Left colon (tissue), 2 donors: ENCODE results near the gene ELAC2. TPM values are rescaled to one million over a fixed set of nuclear protein-coding genes. Genes with fewer than 3 reads are reported as not detected.

ENCODE experiments used
- ATAC-seq: fragments of 200-7000 bp; cut with Tn5 transposase; one replicate; pipeline ENCODE4 v1.9.1; 2020; ENCODE audit warnings: mild to moderate bottlenecking, moderate library complexity
- DNase-seq, 2 donors: peaks; one replicate each; pipeline ENCODE4 v3.0.0-alpha.2; 2020
- intact Hi-C, 2 donors: fragments of 100-400 bp; cut with DNase I in 1 of 2; cut with micrococcal nuclease in 1 of 2; formaldehyde crosslinking; loops; one replicate each; pipeline versions ENCODE4 v1.11.2 to v1.14.0; 2022; cut with DNase I, micrococcal nuclease
- long read RNA-seq: library from polyadenylated mRNA; unstranded; transcript quantifications from one replicate; pipeline ENCODE4 v2.0.0, GENCODE V29; 2021
- total RNA-seq, 2 donors: library from RNA; stranded (reverse); fragmentation: NEBNext Ultra II Directional; extraction: Animal tissue kit (Norgen Biotek cat#: 25700); gene quantifications; one replicate each; pipeline ENCODE4 v1.2.1, GENCODE V29; 2021
- donor health status: DM: no; HTN: no; CAD: no.
- donor health status: DM: yes; HTN: yes; CAD: no.

ELAC2 gene, protein sequence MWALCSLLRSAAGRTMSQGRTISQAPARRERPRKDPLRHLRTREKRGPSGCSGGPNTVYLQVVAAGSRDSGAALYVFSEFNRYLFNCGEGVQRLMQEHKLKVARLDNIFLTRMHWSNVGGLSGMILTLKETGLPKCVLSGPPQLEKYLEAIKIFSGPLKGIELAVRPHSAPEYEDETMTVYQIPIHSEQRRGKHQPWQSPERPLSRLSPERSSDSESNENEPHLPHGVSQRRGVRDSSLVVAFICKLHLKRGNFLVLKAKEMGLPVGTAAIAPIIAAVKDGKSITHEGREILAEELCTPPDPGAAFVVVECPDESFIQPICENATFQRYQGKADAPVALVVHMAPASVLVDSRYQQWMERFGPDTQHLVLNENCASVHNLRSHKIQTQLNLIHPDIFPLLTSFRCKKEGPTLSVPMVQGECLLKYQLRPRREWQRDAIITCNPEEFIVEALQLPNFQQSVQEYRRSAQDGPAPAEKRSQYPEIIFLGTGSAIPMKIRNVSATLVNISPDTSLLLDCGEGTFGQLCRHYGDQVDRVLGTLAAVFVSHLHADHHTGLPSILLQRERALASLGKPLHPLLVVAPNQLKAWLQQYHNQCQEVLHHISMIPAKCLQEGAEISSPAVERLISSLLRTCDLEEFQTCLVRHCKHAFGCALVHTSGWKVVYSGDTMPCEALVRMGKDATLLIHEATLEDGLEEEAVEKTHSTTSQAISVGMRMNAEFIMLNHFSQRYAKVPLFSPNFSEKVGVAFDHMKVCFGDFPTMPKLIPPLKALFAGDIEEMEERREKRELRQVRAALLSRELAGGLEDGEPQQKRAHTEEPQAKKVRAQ
- 10 to 100 TPM; 39.9 to 48.4 TPM for total RNA-seq
- long read RNA-seq, transcript ELAC2-203 (23 exons, 2,671 nt): minor isoform, 8 of 130 reads
- long read RNA-seq, transcript ELAC2-201 (24 exons, 3,148 nt): major isoform, 71 of 130 reads
- long read RNA-seq, partial matches to known transcripts: 24 of 130 reads
- long read RNA-seq, other reads (novel, unspliced or antisense): 27 of 130 reads

DNA sequence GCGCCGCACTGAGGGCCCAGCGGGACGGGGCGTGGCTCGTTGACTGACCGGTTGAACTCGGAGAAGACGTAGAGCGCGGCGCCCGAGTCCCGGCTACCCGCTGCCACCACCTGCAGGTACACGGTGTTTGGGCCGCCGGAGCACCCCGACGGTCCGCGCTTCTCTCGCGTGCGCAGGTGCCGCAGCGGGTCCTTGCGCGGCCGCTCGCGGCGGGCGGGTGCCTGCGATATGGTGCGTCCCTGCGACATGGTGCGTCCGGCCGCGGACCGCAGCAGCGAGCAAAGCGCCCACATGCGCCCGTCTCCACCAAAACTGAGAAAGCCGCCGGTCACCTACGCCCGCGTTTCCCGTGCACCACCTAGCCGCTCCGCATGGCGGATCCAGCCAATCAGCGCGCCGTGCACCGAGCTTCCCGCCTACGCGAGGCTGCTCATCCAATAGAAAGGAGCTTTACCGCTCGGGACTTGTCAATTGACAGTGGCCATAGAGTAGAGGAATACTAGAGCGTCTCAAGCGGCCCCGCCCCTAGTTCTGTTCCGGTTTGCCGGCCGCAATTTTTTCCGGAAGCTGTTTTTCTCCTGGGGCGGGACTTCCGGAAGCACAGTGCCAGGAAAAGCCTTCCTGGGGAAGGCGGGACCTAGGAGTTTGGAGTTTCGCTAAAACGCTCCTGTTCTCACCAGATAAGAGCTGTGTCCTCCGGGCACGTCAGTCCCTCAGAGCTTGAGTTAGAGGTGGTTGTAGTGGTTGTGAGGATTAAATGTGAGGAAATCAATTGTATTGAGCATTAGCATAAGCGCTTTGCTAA lies at the start of gene ELAC2:
Gene ELAC2 (minus strand): TSS at position 373 of the 805 bp plus-strand sequence. CDS start 80 bp downstream, at position 293.
- ATAC-seq: peak; percentile 97
- intact Hi-C loops: no loop called here

DNA sequence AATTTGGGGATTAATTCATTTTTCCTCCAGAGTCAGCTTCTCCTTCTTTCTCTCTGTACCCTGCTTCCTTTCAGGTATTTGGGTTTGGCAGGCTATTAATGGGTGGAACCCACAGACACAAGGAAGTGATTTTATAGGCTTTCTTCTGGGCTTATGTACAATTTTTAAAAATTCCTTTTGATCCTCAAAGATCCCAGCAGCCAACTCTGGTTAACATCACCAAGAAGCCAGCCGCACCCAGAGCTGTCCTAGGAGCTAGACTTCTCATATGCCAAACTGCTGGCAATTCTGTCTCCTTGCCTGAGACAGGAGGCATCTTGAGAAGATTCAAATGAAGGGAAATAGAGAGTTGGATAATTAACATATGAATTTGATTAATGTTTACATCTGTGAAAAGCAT lies 47.2 kb upstream of the ELAC2 start:
- intact Hi-C loops: no loop called here
- ATAC-seq (no peak), DNase-seq (no peak)

More for the DNA sequence above, at the start of gene ELAC2:
- peak; percentile 97 to 98 for DNase-seq

GRCh38 chr17:13055131-13055530 lies 37.3 kb upstream of the ELAC2 start:
- intact Hi-C loops: no loop called here
- ATAC-seq (no peak), DNase-seq (no peak)

DNA sequence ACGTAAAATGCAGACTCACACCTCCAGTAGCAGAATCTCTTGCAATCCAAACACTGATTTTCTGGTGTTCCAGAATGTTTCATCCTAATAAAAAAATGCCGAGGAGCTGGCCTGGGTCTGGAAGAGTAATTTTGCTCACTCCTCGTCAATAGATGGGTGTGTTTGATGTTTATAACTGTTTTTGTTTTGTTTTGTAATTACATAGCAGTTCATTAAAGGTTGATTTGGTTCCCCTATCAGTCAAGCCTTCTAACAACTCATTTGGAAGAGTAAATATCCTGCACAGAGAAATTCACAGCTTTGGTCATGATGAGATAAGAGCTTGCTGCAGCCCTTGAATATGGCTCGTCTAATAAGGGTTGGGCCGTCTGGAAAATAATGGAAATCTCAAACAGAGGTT lies 36.8 kb upstream of the ELAC2 start:
- DNase-seq: no peak
- intact Hi-C loops: no loop called here
- no peak for ATAC-seq

DNA sequence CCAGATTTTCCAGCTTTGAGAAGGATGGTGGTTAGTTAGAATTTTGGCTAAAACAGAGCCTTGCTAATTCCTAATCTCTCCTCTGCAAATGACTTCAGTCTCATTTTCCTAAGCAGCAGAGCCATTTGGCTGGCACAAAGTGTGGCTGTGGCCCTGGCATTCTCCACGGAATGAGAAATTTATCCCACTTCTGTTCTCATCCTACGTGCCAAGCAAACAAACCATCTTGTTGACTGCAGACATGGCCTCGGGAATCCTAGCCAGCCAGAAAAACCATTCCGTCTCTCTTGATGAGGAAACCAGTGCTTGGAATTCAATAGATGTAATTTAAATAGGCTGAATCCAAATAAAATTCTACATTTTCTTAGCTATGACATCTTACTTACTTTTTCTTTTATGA lies 34.1 kb upstream of the ELAC2 start:
- intact Hi-C loops: no loop called here
- ATAC-seq (no peak), DNase-seq (no peak)

DNA sequence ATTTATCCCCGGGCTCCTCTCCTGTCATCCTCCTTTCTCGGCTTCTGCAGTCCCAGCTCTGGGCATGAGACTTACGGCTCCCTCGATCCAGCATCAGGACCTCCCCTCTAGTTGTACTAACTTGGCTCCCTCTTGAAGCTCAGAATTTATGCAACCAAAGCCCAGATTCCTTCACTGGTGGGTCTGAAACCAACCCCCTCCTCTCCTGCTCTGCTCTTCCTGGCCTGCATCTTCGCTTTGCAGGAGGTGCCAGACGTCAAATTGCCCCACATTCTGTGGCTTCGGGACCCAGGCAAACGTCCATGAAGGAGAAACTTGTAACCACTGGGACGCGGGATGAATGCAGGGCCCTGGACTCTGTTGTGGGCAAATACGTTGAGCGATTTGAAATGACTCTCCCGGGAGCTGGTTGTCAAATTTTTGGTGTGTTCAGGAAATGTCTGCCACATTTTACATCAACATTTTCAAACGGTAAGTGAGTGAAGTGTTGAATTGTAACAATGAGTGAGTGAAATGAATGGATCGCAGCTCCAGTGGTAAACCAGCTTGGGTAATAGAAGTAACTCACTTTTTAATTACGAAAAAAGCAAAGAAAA lies 29.3 kb upstream of the ELAC2 start:
- ATAC-seq (no peak), DNase-seq (no peak)
- intact Hi-C loops: no loop called here

GRCh38 chr17:13046361-13046760 lies 28.5 kb upstream of the ELAC2 start:
- intact Hi-C loops: no loop called here
- DNase-seq: no peak
- no peak for ATAC-seq

GRCh38 chr17:13044572-13045065 lies 26.8 kb upstream of the ELAC2 start:
- DNase-seq (no peak), ATAC-seq (no peak)
- intact Hi-C loops: no loop called here

GRCh38 chr17:13038931-13039665 lies 21.3 kb upstream of the ELAC2 start:
- no peak for ATAC-seq

GRCh38 chr17:13036751-13037150 lies 18.9 kb upstream of the ELAC2 start:
- ATAC-seq (no peak), DNase-seq (no peak)
- intact Hi-C loops: no loop called here

More at GRCh38 chr17:13038931-13039665, 21.3 kb upstream of the ELAC2 start:
- intact Hi-C loops: no loop called here
- no peak for DNase-seq

- no peak for DNase-seq
- ATAC-seq: no peak
- intact Hi-C loops: no loop called here
Measured at GRCh38 chr17:13035420-13035819, 17.6 kb upstream of the ELAC2 start.

DNA sequence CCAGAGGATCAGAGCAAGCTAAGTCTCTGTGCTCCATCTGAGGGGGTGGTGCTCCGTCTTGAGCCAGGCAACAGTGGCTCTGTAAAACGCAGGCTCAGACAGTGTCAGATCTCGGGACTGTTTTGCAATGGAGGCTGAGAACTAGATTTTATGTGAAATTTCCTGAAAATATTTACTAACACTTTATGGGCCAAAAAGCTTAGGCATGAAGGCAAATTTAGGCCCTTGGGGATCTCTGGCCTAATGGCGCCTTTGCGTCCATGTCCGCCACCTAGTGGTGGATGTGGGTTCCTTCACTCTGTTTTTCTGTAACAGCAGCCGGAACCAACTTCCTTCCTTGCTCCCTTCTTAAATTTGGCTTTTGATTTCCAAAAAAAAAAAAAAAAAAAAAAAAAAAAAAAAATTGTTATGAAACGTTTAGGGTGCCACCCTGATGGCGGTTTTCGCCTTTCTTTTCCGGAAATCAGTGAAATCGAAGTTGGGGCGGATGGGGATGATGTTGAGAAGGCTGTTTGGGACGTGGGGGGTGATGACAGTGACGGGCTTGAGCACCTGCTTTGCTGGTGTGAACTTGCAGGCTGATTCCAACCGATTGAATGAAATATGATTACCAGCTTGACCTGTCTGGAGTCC lies 14.0 kb upstream of the ELAC2 start:
- DNase-seq: peak in 1 of 2 donors; percentile 49
- intact Hi-C loops: no loop called here

GRCh38 chr17:13030459-13031300 lies 12.9 kb upstream of the ELAC2 start:
- intact Hi-C loops: no loop called here
- DNase-seq (peak in 1 of 2 donors; percentile 30), ATAC-seq (peak; percentile 43)

More for the DNA sequence above, 14.0 kb upstream of the ELAC2 start:
- ATAC-seq: peak; percentile 71

DNA sequence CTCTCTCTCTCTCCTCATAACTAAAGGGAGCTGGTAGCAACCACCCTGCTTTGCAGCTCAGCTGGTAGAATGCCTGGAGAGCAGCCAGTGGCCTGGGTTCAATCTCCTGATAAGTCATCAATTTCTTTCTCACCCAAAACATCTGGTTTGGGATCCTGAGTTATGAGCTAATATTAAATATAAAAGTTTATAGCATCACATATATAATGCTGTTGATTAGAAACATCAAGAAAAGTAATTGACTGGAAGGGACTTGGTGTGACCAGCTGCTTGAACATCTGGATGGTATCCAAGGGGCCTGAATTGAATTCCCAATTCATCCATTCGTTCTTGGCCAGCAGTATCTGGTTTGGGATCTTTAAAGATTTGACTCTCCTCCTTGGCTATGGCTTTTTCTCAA lies 12.2 kb upstream of the ELAC2 start:
- intact Hi-C loops: no loop called here
- ATAC-seq (no peak), DNase-seq (no peak)

- ATAC-seq: no peak
- intact Hi-C loops: no loop called here
Measured at GRCh38 chr17:13029340-13029739, 11.5 kb upstream of the ELAC2 start.

GRCh38 chr17:13027246-13027645 lies 9.4 kb upstream of the ELAC2 start:
- intact Hi-C loops: no loop called here
- ATAC-seq: no peak
- no peak for DNase-seq

More at GRCh38 chr17:13029340-13029739, 11.5 kb upstream of the ELAC2 start:
- no peak for DNase-seq
